SH-SY5Y (cell line): ENCODE measurements around the gene RGS10.

Experiments used
- GATA2 ChIP-seq: IDR thresholded peaks from 2 replicates; pipeline ENCODE4 v1.6.1; 2011; ENCODE audit warnings: mild to moderate bottlenecking, low read depth, low read length
- GATA3 ChIP-seq: IDR thresholded peaks from 2 replicates; pipeline ENCODE4 v1.6.1; 2011; ENCODE audit warnings: low read depth, mild to moderate bottlenecking, low read length, moderate library complexity

GRCh38 chr10:119546009-119546408 is 3.5 kb upstream of the RGS10 start:
- TF ChIP-seq GATA2 = no peak
- TF ChIP-seq GATA3 = no peak
